ENCODE measurements around the gene COL19A1.
A peak's percentile ranks its signal among the peaks of the same experiment; 100 is the strongest.

Gene COL19A1

DNA sequence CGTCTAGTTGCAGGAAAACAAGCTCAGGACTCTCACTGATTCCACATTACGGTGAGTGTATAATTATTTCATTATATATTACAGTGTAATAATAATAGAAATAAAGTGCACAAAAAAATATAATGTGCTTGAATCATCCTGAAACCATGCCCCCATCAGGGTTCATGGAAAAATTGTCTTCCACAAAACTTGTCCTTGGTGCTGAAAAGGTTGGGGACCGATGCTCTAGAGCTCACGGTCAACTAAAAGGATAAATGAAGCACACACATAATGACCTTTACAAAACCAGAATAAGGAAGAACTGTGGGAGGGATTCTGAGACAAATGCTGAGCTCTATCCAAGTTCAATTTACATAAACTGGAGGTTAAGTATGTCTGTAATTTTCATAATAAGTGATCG is 194.3 kb downstream of the COL19A1 start:
- DNase-seq (ENCODE audit: low spot score), result no peak

DNA sequence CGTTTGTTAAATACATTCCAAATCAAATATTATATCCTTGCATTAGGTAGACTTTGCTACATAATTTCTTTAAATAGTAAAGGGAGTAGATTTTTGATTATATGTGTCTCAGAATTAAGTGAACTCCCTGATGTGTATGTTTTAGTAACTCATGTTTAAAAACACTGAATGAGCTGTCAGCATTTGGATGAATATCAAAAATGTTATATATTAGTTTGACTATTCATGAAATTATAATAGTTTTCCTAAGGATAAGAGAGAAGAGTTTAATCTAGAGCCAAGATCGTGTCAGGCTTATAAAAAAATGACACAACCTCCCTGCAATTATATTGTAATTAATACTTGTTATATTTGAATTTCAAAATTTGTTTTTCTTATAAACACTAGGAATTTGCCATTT is 195.2 kb downstream of the COL19A1 start:
- DNase-seq (ENCODE audit: low spot score), result no peak

DNA sequence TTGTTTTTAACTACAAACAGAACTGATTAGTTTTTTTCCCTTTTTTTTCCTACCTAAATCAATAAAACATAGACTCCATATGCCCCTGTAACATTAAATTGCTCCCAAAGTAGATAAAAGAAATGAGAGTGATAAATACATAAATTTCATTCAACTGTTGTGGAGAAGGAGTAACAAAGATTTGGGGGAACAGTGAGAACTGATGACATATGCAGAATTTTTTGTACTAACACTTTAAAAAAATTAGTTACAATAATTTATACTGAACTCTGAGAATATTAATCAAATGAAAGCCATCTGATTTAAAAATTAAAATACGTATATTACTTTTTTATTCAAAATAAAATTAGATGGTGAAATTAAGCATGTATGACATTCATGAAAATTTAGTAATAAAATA is 195.7 kb downstream of the COL19A1 start:
- DNase-seq (ENCODE audit: low spot score), result no peak

DNA sequence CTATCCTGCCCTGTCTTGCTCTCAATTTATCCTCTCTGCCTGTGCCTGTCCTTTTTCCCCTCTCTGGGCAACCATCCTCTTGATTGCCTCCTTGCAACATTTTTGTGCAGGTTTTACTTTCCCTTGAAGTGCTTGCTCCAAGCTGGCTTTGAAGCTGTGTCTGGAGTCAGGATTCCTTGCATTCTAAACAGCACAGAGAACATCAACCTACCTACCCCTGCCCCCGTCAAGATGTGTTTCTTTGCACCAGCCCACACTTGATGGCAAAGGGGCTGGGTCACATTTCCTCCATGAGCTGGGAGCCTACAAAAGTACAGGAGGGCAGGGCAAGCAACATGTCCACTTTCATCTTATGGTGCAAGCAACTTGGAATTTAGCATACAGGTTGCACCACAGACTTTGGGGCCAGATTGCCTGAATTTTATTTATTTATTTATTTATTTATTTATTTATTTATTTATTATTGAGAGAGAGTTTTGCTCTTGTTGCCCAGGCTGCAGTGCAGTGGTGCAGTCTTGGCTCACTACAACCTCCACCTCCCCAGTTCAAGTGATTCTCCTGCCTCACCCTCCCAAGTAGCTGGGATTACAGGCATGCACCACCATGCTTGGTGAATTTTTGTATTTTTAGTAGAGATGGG is 206.3 kb downstream of the COL19A1 start:
- no peak for DNase-seq (ENCODE audit: low spot score)

DNA sequence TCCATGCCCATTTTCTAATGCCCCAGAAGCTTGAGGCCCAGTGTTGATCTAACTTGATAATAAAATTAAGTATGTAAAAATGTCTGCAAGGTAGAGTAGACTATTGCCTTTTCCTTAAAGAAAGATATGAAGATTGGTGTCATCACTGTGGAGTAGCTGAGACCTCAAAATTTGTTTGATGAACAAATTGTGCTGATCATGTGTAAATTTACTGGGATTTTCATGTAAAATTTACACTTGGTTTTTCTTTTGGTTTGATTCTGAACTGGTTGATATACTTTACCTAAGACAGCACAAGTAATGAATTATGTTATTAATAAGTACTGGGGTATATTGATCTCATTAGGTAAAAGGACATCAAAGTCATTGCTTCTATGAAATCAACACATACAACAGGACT is 207.3 kb downstream of the COL19A1 start:
- DNase-seq (ENCODE audit: low spot score), result no peak

DNA sequence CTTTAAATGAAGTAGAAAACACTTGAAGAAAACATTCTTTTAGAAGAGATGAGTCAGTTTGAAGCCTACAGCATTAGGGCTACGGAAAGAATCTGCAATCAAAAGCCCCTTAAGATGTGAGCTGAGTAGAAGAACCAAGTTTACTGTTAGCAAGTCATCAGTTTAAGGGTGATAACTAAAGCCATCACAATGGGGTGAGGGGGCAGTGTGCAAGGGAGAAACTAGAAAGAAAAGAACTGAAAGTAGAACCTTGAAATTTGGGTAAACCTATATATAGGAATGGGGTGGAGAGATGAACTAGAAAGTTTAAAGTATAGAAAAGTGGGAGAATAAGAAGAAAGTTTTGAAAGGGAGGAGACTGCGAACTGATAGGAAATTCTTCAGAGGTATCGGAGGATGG is 212.9 kb downstream of the COL19A1 start:
- DNase-seq (ENCODE audit: low spot score), result no peak

DNA sequence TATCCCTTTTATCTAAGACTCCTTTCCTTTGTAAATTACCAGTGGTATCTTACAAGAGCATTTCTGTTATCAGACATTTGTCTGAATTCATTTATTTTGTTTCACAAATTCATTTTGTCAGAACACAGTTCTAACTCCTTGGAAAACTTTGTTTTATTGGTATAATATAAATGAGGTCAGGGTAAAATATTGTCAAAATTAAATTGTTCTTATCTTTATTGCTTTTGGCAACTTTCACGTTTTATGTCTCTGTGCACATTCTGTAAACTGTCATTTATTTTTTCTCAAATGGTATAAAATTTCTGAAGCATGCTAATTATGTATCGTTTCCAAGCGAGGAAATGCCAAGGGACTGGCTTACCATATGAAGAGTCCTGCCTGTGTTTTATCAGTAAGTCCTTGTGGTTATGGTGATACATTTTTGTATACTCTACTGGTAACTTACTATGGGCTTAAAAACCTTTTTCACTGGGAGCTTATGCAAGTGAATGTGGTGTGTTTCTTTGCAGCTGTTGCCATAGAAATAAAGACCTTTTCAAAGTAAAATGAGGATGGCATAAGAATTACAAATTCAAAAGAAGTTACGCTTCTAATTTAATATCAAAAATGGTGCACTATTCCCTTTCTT is 214.2 kb downstream of the COL19A1 start:
- DNase-seq (ENCODE audit: low spot score), result no peak

DNA sequence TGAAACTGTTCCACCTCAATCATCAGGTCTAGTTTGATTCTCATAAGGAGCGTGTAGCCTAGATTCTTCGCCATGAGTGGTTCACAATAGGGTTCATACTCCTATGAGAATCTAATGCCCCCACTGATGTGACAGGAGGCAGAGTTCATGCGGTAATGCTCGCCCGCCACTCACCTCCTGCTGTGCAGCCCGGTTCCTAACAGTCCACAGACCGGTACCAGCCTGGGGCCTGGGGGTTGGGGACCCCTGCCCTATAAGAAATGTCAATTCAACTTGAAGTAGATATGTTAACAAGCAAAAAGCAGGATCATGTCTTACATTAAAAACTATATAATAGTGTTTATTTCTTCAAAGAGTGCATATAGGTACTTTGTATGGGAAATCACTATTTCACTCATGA is 216.5 kb downstream of the COL19A1 start:
- no peak for DNase-seq (ENCODE audit: low spot score)

DNA sequence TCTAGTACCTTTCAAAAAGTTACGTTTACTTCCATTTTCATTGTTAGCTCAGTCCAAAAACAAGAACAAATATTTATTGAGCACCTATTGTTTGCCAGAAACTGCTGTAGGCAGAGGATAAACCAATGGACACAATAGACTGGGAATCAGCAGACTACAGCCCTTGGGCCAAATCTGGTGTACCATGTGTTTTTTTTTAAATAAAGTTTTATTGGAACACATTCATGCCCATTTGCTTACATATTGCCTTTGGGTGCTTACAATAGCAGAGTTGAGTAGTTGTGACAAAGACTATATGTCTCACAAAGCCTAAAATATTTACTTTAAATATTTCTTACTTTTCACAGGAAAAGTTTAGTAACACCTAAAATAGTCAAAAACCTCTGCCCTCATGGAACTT is 220.4 kb downstream of the COL19A1 start:
- no peak for DNase-seq (ENCODE audit: low spot score)

DNA sequence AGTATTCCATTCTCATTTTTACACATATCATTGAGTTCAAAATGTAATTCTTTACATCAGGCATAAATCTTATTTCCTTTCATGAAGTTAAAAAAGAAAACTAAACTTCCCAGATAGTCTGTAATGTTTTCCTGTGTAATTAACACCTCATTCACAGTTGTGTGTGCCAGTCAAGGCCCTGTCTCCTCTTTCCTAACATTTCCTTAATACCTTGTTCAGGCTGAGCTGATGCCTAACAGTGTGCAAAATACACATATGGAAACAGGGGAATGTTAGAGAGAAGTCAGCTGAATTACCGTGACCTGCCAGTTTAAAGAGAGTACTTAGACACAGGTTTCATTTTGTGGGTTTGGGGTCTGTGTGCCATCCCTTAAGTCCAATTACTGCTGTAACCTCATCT is 227.8 kb downstream of the COL19A1 start:
- no peak for DNase-seq (ENCODE audit: low spot score)

DNA sequence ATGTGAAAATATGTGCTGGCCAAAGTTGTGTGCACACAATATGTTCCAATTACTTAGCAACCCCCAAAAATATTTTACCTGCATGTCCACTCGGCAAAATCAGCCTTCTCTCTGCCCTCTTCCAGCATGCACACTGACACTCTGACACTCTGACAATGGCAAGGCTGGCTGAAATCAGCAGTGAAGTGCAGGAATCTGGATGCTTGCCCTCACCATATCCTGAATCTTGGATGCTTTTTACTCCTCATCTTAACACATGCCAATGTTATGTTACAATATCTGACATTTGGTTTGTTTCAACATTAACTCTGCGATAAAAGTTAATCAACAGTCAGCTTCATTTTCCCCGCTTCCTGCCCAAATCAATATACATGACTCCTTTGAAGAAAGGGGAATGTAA is 233.4 kb downstream of the COL19A1 start:
- no peak for DNase-seq (ENCODE audit: low spot score)

DNA sequence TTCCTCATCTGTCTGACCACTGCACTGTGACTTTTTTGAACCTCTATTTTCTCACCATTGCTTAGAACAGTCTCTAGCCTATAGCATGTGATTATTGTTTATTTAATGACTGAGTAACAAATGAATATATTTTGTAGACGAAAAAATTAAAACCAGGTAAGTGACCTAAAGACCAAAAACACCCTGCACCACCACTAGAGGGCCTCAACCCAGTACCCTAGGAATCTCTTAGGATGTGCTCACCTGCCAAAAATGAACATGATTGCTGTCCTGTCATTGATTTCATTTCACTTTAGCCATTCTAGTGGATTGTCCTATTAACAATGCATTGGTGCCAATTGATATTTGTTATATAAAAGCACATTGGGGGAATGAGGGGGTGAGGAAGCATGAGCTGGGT is 237.4 kb downstream of the COL19A1 start:
- no peak for DNase-seq (ENCODE audit: low spot score)

DNA sequence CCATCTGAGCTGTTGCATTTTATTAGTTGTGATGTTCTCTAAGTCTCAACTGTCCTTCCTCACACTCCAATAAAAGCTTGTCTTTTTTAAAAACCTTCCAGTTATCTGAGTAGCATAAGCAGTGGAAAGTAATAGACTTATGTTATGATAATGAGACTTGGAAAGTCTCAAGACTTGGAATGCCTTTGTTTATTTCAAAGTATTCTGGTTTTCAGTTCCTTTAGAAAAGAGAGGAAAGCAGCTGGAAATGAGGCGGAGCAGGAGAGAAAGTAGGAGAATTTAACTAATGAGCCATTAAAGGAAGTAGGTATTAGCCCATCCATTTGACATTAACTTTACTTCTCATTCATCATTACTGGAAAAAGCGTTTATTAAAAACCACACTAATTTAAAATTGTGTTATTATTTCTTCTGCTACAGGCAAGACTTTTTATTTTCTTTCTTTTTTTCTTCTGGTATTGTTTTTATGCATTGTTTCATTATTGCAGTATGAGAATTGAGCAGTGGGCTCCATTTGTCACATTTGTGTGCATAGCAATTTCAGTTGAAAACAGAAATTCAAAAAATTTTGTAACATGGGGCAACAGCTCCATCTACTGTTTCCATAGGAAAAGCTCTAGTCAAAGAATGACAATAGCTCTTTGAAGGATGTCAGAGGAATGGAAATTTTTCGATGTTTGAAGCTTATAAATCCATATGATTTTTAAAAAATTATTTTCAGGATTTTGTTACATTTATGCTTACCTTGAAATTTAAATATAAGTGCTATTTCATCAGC is 241.7 kb downstream of the COL19A1 start:
- peak; percentile 52 for DNase-seq (ENCODE audit: low spot score)

DNA sequence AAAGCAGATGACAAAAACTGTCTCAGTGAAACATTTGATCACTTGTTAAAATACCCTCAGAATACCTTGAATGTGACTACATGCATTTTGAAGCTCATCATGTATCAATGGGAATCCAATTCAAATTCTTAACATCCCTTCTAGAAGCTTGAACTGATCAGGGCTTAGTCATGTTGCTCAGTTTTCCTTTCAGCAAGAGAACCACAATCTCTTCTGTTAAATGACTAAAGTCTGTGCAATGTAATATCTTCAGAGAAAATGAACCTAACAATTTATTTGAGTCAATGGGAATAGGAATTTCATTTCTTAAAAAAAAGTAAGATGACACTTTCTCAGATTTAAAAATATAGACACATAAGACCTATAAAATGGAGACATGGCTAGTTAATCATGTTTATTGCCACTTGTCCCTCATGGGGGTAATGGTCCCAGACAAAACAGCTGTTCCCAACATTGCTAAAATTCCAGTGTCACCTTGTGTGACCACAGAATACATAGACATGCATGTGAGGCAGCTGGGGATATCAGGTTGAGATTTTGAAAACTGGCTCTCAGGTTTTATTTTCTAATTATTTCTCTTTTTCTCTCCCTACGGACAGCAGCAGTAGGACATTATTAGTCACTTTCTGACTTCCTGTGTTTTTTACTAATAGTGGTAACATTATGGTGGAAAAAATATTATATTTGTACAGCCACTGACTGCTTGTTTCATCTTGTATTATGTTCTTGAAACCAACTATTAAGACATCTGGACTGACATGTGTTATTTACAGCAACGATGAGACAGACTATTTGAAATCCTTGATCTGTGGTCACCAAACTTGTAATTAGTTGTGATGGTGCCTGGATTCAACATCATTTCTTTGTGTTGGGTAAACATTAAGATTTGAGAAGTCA is 244.0 kb downstream of the COL19A1 start:
- no peak for DNase-seq (ENCODE audit: low spot score)

DNA sequence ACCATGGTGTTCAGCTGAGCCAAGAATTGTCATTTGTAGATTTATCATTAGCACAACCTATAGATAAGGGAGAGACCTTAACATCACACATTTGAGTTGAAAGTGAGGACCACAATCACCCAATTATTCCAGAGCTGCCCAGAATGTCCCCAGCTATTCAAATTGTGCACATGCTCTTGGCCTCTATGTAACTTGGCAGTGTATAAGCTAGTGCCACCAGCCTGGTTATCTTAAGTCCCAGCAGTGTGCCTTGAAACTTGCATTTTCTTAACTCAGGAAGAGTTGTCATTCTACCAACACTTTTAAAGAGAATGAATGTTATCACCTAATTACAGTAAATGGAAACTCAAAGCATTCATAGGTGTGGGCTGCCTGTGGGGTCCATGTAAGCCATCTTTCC is 245.4 kb downstream of the COL19A1 start:
- no peak for DNase-seq (ENCODE audit: low spot score)

DNA sequence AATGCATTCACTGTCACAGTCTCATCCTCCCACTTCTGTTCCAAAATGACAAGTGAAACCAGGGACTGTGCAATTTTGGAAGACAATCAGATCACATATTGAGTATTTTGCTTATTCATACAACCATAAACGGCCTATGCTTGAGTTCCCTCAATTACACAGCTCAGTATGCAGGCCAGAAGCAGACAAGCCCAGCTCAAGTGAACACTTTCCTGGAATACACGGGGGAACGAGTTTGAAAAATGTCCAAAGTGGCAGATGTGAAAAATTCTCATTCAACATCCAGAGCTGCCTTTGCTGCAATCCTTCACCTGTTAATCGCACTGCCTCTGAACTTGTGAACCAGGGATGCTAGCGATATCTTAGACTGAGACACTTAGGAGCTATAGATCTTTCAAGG is 246.4 kb downstream of the COL19A1 start:
- DNase-seq (ENCODE audit: low spot score), result no peak

DNA sequence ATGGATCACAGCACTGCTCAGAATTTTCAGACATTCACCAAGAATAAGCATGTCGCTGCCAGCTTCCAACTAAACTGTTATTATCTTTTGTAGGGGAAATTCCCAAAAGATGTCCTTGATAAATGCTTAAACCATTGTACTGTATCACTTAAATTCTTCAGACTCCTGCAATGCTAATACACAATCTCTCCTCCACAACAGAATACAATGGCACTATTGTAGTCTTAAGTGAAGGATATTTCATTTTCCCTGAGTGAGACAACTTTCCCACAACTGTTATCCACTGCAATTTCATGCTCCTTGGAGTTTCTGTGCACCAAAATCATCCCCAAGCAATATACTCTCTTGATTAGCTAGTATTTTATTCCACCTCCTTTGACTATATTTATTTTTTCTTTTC is 246.8 kb downstream of the COL19A1 start:
- no peak for DNase-seq (ENCODE audit: low spot score)

DNA sequence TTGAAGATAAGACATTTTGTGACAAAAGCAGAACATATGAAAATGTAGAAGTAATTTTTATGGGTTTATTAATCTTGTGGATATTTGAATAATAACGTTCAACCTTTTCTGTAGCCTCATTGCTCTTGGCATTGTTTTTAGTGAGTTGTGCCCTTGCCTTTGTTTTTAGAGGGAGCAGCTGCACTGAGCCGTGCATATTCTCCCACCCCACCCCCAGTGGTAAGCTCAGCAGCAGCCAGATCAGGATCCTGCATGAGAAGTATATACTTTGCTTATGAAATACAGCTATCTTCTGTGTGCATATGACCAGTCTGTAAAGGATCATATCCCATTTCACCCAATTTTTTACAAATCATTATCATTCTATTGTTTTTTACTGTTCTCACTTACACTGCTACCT is 252.3 kb downstream of the COL19A1 start:
- no peak for DNase-seq (ENCODE audit: low spot score)

DNA sequence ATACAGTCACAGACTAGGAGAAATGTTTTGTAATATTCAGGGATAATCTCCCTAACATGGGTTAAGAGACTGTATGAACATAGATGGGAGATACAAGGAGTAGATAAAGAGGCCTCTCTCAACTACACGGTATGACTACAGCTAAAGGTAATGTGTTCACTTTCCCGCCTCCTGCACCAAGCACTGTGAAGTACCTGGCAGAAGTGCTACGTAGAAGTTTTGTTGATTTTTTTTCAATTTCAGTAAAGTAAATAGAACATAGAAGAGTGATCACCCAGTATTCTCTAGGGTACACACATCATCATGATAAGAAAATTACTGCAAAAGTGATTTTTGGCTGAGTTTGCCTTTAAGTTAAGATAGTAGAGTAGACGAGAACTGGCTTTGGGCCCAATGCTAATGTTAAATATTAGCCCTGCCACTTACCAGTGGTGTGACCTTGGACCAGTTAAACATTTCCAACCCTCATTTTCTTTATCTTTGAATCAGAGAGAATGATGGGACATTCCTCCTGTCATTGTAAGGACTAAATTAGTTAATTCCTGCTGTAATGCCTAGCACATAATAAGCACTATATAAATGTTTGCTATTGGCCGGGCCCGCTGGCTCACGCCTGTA is 253.0 kb downstream of the COL19A1 start:
- DNase-seq (ENCODE audit: low spot score), result no peak

DNA sequence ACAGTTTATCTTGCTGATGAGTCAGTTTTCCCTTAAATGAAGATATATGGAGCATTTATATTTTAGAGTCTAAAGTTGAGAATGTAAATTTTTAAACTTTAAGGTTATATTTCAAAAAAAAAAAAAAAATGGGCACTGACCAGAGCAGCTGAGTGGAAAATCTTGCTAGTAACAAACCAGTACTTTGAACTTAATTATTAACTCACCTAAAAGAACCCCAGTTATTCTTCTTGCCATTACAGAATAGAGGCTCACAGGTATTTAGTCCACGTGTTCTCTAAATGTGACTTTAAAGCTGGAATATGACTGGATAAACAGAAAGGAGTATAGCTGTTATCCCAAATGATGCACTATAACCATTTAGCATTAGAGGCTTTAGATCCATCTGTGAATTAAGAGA is 258.1 kb downstream of the COL19A1 start:
- DNase-seq (ENCODE audit: low spot score), result no peak

DNA sequence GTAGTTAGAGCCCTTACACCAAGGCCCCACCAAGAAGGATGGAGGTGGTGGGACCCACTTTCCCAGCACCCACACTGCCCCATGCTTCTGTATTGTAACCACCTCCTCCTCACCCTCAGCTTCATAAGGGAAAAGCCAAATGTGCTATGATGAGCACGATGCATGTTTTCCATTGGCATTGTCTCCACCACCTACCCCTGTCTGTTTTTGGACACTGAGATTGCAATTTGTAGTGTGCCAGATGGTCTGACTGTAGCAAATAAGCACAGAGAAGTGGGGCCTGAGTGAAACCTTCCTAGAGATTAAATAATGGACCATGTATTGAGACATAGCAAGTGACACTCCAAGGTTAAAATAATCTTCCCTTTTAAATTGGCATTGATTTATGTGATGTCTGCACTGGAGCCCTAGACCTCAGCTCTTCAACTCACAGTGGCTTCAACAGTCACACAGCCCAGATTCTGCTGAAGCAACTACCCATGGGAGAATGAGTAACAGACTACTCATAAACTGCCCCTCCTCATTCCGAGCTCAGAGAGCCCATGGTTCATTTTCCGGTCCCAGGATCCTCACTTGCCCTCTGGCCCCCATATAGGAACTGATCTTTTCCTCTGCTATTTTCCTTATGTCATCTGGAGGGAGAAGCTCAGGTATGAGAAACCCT is 258.7 kb downstream of the COL19A1 start:
- DNase-seq (ENCODE audit: low spot score), result no peak

DNA sequence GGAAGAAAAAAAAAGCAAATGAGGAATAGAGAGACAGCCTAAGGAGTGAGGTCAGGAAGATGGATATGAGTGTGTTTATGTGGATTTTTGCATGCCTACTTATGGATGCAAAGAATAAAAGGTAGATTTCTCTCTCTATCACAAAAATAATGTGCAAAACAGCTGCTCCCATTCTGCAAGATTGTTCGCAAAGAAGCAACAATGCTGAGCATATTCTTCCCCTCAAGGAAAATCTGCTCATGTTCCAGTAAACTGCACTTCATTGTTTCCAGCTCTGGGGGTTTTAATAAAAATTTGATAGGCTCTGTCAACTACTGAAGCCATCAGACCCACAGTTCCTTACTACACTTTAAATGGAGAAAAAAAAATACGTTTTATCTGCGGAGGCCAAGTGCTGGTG is 259.2 kb downstream of the COL19A1 start:
- no peak for DNase-seq (ENCODE audit: low spot score)

Measured in LoVo (cell line).